ENCODE results near the gene SLC66A1.
A peak's percentile ranks its signal among the peaks of the same experiment; 100 is the strongest.

Gene SLC66A1

DNA sequence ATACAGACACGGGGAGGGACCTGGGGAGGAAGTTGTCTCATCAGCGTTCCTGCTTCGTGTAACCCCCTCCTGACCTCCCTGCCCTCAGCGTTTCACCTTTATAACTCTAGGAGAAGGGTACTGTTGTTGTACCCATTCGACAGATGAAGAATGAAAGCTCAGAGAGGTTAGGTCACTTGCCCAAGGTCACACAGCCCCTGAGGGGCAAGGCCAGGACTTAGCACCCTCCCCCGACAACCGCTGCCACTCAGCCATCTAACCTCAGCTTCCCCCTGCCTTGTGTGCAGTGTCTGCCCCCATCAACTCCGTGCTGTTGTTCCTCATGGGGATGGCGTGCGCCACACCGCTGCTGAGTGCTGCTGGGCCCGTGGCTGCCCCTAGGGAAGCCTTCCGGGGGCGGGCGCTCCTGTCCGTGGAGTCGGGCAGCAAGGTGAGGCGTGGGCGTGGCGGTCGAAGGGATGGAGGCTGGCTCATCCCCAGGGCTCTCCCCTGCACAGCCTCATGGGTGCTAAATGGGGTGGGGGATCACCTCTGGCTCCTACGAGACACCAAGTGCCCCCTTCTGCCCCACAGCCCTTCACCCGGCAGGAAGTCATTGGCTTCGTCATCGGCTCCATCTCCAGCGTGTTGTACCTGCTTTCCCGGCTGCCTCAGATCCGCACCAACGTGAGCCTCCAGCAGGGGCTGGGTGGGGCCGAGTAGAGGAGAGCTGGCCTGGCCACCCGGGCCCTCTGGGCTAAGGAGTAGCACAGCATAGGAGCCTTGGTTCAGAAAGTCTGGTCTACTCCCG lies 14.0 kb downstream of the SLC66A1 start:
- no peak for DNase-seq (ENCODE audit: low spot score)

DNA sequence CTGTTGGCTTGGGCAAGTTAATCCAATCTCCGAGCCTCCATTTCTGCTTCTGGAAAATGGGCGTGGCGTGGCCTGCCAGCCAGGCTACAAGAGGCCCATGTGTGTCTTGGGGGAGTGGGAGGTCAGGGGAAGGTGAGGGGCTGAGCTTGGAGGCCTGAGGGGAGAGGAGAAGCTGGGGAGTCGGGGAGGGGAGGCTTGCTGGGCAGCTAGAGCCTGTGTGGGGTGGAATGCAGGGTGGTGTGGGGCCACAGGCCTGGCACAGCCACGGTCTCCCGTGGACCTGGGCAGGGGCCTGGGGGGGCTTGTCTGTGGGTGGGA lies 14.6 kb downstream of the SLC66A1 start:
- DNase-seq (ENCODE audit: low spot score) = no peak

DNA sequence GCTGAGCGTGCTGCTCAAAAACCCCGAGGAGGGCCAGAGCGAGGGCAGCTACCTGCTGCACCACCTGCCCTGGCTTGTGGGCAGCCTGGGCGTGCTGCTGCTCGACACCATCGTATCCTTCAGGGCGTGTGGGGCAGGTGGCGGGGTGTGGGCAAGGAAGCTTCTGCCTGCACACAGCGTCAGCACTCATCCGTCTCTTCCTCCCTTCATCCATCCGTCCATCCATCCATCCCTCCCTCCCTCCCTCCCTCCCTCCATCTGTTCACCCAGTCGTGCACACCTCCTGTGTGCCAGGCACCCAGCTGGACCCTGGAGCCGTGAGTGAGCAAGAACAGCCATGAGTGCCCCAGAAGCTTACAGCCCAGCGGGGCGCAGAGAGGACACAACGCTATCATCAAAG lies 15.2 kb downstream of the SLC66A1 start:
- DNase-seq (ENCODE audit: low spot score) = no peak

DNA sequence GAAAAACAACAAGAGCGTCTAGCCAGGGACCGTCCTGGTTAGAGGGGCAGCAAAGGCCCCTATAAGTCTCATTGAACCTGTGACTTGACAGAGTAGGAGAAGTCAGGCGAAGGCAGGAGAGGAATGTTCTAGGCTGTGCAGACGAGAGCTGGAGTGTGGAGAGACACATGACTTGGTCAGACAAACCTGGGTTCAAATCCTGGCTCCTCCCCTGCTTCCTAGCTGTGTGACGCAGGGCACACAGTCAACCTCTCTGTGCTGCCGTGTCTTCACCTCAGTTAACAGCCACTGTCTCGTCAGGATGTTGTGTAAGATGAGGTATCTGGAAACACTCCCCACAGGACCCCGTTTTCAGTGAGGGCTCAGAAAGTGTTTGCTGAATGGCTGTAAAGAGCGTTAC lies 15.6 kb downstream of the SLC66A1 start:
- DNase-seq (ENCODE audit: low spot score) = no peak

GRCh38 chr1:19328486-19328885 lies 16.4 kb downstream of the SLC66A1 start:
- no peak for DNase-seq (ENCODE audit: low spot score)

- no peak for DNase-seq (ENCODE audit: low spot score)
Observed at GRCh38 chr1:19329188-19329587, 17.1 kb downstream of the SLC66A1 start.

DNA sequence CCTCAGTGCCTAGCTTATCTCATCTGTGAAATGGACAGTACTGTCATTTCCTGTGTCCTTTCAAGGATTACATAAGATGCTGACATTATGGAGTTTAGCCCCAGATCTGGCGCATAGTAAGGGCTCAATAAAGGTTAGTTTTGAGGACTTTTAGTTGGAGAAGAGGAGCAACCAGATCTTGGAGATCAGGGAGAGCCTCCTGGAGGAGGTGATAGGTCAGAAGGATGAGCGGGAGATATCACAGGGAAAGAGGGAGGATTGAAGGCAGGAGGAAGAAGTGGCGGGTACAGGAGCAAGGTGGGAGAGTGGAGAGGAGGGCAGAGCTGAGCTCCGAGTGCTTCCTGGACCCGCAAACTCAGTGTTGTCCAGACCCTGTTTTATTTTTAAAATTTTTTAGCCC lies 17.5 kb downstream of the SLC66A1 start:
- no peak for DNase-seq (ENCODE audit: low spot score)

- DNase-seq (ENCODE audit: low spot score) = no peak
Observed at GRCh38 chr1:19330449-19331135, 18.5 kb downstream of the SLC66A1 start.

DNA sequence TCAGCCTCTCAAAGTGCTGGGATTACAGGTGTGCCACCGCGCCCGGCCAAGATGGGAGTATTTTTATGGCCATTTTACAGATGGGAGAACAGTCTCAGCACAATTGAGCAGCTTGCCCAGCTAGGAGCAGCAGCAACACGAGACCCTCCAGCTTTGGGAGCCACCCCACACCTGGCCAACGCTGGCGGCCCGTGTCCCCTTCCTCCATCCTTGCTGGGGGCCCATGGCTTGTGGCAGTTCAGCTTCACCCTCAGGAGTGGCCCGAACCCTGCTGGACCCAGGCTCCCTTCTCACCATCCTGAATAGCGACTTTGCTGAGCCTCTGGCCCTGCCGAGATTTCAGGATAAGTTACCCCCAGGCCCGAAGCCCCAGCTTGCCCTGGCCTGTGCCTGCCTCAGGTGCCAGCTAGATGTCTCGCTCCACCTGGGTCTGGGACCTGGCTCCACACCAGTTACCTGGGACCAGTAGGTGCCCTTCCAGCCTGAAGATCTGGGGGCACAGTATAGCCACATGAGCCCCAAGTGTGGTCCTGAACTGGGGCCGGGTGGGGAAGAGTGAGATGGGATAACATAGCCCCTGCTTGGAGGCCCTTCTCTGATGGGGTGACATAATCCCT lies 19.2 kb downstream of the SLC66A1 start:
- DNase-seq (ENCODE audit: low spot score) = no peak

DNA sequence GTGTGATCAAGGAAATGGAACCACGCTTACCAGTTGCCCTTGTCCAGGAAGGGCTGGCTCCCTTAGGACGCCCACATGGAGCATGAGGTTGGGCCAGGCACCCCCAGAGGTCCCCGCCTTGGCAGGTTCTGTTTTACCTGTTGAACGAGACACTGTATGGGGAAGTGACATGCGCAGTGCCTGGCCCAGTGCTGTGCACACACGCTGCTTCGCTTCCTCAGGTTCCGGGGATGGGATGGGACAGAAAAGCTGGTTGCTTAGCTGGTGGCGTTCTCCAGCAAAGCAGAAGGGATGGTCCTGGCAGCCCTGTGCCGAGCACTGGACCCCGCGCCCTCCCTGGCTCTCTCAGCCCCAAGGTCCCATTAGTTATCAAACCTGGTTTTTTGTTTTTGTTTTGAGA lies 20.7 kb downstream of the SLC66A1 start:
- no peak for DNase-seq (ENCODE audit: low spot score)

- no peak for DNase-seq (ENCODE audit: low spot score)
Observed at GRCh38 chr1:19333587-19334354, 21.6 kb downstream of the SLC66A1 start.

GRCh38 chr1:19336543-19336942 lies 24.4 kb downstream of the SLC66A1 start:
- DNase-seq (ENCODE audit: low spot score) = no peak

DNA sequence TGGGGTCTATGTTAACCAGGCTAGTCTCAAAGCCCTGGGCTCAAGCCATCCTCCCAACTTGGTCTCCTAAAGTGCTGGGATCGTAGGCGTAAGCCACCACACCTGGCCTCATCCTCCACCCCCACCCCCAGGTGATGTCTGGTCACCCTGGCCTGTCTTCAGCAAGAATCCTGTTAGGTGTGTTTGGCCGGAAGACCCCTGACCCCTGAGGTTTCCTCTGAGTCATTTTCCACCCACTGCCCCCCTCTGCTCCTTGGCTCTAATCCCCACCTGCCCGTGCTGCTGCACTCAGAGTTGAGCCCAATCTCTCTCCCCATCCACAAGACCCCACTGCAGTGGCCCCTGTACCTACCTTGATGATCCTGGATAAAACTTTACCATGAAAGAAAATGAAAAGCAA lies 25.2 kb downstream of the SLC66A1 start:
- no peak for DNase-seq (ENCODE audit: low spot score)

DNA sequence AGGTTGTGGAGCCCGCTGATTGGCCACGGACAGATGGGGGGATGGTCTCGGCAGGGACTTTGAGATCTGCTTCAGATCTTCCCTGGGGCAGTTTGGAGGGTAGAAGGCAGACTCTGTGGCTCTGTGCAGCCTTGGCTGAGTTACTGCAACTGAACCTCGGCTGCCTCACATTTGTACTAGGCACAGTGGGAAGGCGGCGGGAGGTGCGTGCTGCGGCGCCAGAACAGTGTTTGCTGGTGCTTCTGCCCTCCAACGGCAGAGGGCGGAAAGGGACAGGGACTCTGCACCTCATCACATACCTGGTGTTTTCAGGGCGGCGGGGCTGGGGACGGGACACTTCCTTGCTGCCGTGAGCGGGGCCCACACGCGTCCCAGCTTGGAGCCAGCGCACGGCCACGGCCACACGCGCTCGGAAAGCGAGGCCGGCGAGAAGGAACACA lies 26.2 kb downstream of the SLC66A1 start:
- no peak for DNase-seq (ENCODE audit: low spot score)

DNA sequence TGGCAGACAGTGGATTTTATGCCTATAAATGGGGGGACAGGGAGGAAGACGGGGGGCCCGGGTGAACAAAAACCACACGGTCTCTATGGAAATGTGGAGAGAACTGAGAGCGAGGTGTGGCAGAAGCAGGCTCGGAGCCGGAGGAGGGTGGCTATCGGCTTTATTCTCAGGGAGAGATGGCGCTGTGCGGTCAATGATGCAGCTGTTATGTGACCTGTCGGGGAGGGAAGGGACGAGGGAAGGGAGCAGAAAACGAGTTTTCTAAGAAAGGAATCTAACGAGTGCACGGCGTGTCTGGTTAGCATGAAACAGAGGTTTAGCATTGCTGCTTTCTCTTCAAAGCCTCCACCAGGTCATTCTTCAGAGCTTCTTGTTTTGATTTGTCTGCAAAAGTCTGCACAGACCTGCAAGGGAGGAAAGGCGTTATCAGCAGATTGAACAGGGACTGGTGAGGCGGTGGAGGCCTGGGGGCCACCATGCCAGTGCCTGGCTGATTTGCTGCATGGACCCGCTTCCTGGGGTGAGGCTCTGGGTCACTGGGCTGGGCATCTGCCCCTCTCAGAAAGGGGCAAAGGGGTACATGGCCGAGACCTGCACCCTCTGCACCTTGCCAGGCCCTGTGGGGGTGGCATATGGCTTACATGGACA lies 27.2 kb downstream of the SLC66A1 start:
- no peak for DNase-seq (ENCODE audit: low spot score)

DNA sequence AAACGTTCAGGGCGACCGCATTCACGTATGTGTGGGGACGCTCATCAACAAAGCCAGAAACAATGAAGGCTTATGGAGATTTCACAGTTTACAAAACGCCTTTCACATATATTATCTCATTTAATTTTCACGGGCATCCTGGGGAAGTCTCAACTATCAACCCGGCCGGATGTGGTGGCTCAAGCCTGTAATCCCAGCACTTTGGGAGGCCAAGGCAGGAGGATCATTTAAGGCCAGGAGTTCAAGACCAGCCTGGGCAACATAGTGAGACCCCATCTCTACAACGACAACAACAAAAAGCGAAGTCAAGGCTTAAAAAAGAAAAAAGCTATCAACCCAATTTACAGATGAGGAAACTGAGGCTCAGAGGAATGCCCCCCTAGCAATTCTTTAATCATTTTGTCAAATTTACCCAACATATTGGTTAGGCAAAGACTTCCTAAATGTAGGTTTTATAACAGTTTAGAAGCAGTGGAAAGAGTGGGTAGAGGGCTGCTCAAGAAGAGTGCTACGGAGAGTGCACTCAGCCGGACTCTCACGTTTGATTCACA lies 28.3 kb downstream of the SLC66A1 start:
- no peak for DNase-seq (ENCODE audit: low spot score)

DNA sequence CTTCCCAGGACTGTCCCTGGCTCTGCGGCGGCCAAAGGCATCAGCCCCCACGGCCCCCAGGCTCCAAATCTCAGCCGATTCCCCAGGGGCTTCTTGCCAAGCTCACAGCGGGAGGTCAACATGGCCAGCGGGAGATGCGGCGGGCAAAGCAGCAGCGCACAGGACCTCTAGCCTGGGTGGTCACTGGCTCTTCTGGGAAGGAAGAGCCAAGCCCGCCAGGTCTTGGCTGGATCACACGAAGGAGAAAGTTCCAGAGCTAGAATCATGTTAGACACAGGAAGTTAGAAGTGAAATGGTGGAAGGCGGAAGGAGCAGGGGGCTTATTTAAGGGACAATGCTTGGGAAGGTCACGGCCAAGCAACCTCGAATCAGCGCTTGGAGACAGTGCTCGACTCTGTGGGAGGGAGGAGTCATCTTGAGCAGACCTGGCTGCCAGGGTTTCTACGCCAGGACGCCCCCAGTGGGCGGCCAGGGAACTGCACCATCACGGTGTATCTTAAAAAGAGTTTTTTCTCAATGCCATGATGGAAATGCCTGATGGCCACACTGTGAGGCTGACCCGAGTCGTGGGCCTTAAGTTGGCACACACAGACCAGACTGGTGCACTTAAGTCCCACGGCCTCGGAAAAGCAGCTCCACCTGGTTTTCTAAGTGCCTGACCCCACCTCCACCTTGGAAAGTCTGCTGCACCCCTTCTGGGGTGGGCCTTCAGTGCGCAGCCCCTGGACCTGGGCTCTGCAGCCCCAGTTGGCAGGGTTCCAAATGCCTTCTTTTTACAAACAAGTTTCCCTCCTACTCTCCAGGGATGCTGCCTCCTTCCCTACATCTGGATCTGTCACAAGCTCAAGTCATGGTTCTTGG lies 29.3 kb downstream of the SLC66A1 start:
- peak; percentile 92 for DNase-seq (ENCODE audit: low spot score)

DNA sequence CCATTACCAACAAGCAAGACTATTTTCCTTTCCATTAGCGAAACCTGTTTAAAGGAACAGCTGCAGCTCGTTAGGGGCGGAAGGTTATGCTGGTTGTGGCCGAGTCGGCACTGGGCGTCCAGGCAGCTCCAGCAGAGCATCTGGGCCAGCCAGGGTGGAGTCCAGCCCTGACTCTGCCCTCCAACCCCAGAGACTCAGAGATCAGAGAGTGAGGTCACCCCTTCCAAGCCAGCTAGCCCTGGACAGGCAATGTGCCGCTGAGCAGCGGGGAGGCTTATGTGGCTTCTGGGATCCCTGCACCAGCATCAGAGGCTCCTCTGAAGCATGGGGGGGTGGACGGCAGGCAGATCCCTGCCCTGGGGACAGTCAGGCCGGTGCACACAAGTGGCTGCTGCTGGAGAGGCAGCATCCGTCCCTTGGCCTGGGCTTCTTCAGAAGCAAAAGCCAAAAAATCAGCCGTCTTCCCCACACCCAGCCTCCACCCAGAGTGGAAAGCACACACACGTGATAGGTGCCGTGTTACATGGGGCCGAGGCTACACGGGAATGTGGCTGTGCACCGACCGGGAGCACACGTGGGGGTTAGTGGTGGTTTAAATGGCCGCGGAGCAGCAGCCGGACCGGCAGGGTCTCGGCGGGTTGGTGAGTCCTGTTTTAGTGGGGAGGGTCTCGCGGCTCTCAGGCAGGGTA lies 30.1 kb downstream of the SLC66A1 start:
- DNase-seq (ENCODE audit: low spot score) = peak; percentile 75

- DNase-seq (ENCODE audit: low spot score) = no peak
Observed at GRCh38 chr1:19342894-19343616, 30.9 kb downstream of the SLC66A1 start.

Measured in AG20443 (cell line).